NCI-H526 treated with DMSO at 0.1 percent for 48 hours (cell line): ENCODE results near the gene EXOC2.

Experiments
- DNase-seq: peaks from one replicate; lab custom pipeline; 2025; lab: John Stamatoyannopoulos, UW

The EXOC2 gene

DNA sequence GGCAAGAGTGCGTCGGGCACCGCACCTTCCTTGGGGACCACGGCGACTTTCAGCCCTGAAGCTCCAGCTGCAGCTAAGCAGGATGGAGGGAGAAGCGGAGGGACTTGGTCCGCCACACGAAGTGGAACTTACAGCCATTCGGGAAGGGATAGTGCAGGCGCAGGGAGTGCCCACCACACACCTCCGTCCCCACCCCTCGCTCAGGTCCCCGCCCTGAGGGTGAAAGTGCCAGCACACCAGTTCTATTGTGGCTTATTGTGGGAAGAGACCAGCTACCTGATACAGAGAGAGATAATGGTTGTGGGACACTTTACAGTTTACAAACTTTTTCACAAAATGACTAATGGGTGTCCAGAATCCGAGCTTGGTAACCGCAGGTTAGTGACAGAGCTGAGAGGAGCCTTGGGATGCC is 225.3 kb downstream of the EXOC2 start:
- no peak for DNase-seq

- no peak for DNase-seq
Measured at GRCh38 chr6:467111-467510, 225.8 kb downstream of the EXOC2 start.

DNA sequence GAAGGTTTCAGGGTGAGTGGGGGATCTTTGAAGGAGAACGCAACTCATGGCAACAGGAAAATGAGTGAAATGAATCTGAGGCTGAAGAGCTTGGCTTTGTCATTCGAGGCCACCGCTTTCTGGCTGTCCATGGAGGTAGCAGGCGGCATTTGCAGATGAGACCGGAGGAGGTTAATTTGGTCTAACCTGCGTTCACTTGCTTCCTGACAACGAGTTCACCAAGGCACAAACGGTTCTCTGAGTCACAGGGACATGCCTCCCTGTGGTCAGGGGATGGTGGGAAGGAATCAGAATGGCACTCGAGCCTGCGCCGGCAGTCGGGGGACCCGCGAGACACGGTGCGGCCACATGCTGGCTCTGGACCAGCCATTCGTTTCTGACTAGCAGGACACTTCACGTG is 226.4 kb downstream of the EXOC2 start:
- DNase-seq: no peak

- DNase-seq: no peak
Measured at GRCh38 chr6:465531-466348, 227.2 kb downstream of the EXOC2 start.

DNA sequence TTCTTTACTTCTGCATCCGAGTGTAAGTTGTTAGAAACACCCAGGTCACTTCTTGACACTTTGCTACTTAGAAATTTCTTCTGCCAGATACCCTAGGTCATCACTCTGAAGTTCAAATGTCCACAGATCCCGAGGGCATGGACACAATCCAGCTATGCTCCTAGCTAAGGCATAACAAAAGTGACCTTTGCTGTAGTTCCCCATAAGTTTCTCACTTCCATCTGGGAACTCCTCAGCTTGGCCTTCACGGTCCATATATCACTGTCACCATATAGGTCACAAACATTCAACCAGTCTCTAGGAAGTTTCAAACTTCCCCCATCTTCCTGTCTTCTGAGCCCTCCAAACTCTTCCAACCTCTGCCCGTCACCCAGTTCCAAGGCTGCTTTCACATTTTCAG is 236.1 kb downstream of the EXOC2 start:
- DNase-seq: no peak

DNA sequence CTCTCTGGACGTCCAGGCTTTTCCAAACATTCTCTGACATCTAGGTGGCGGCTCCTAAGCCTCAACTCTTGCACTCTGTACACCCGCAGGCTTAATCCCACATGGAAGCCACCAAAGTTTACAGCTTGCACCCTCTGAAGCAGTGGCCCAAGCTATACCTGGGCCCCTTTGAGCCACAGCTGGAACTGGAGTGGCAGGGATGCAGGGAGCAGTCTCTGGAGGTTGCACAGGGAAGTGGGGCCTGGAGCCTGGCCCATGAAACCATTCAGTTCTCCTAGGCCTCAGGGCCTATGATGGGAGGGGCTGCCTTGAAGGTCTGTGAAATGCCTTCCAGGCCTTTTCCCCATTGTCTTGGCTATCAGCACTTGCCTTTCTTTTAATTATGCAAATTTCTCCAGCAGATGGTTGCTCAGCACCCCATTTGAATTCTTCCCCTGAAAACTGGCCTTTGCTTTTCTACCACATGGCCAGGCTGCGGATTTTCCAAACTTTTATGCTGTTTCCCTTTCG is 236.5 kb downstream of the EXOC2 start:
- no peak for DNase-seq

- no peak for DNase-seq
Measured at GRCh38 chr6:455835-456234, 237.1 kb downstream of the EXOC2 start.

DNA sequence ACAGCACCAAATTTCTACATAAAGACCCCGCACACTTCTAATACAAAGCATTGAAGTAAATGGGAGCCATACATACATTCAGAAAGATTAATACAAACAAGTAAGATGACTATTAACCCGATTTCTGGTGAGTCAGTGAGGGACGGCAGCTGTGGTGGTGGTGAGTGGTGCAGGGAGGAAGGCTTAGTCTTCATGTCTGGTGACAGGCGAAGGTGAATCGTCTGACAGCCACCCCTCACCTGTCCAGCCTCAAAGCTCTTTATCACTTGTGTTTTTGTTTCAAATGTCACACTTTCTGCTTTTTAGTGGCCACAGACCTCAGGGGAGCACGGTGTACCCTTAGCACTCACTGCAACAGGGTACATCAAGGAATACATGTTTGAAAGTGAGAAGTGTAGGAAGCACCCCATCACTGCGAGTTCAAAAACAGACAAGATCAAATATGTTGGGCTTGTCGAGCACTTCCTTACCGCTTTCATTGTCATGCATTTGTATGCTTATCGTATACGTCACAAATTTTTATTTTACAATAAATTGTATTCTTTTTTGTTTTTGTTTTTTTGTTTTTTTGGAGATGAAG is 237.8 kb downstream of the EXOC2 start:
- no peak for DNase-seq

DNA sequence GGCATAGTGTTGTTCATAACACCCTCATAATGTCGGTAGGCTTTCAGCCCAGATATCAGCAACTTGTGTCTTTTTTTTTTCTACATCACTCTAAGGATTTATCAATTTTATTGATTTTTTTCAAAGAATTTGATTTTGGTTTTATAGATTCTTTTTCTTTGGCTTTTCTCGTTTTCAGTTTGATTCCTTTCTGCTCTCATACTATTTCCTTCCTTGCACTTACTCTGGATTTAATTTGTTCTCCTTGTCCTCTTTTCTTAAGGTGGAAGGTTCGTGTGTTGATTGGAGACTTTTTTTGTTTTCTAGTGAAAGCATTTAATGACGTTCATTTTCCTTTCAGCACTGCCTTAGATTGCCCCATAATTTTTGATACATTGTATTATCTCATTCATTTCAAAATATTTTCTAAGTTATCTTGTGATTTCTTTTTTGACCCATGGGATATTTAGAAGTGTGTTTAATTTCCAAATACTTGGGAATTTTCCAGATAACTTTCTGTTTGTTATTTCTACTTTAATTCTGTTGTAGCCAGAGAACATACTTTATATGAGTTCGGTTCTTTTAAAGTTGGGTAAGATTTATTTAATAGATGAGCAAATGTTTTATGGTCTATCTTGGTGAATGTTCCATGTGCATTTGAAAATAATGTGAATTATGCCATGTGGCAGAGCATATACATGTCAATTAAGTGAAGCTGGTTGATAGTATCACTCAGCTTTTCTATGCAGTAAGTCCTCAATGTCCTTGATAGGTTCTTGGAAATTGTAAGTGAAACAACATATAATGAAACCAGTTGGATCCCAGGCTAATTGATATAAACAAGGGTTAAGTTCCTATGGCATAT is 238.6 kb downstream of the EXOC2 start:
- DNase-seq: no peak

DNA sequence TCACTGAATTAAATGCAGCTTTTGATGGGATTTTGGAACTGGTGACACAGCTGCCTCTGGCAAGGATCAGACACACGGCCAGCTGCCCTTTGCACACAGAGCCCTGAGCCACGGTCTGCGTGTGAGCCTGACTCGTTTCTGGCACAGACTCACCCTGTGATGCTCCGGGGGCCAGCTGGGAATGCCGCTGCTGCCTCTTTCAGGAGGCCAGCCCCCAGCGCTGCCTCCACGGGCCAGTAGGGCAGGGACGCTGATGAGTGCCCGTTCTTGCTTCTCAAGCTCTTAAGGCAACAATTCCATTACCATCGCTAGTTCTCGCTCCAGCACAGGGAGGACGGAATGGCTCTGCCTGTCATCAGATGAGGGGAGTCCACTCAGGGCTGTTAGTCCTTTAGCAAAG is 239.8 kb downstream of the EXOC2 start:
- DNase-seq: no peak

DNA sequence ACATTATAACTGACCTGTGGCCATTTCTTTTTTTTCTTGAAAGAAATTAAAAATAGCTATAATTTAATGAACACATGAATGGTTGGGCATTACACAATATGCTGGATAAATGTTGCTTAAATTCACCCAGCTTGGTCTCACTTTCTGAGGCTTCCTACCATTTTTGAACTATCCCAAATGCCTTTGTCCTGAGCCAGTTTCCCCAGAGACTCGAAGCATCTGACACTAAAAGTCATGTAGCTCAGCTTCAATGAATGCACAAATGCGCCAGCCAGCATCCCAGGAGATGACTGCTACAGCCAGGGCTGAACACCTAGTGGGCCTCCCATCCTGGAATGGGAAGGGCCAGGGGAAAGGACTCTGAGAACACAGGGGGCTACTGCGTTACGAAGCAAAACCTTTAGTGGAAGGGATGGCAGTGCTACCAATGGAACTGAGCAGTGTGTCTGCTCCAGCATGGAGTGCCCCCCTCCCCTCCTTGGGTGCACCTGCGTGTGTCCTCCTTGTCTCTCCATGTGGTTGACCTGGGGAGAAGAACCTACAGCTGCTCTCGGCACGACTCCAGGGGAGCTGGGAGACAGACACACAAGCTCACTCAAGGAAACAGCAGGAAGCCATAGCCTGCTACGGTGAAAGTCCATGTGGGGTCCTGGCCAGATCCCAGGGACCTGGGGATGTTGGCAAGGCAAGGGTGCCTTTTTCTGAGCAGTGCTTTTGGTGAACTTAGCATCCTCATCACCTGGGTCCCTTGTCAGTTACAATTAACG is 240.5 kb downstream of the EXOC2 start:
- DNase-seq: no peak

DNA sequence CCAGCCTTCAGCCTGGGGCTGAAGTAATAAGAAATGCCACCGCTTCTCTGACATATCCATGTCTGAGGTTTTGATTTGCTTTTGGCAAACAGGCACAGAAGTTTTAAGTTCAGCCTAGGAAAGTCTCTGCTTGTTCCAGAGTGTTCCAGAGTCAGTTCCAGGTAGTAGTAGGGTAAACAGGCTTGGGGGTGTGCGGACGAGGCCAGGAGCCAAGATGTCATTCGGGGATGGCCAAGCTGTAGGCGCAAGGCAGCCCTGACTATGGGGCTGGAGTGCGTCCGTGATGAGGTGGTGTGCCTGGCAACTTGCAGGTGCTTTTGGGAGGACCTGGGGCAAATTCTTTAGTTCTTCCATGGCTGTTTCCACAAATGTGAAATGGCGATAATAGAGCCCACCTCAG is 241.1 kb downstream of the EXOC2 start:
- DNase-seq: no peak

GRCh38 chr6:451336-451735 is 241.6 kb downstream of the EXOC2 start:
- no peak for DNase-seq

- DNase-seq: no peak
Measured at GRCh38 chr6:449486-450419, 243.2 kb downstream of the EXOC2 start.

GRCh38 chr6:449057-449430 is 243.9 kb downstream of the EXOC2 start:
- DNase-seq: no peak

GRCh38 chr6:448296-449056 is 244.5 kb downstream of the EXOC2 start:
- DNase-seq: no peak

GRCh38 chr6:447381-448165 is 245.4 kb downstream of the EXOC2 start:
- no peak for DNase-seq

- DNase-seq: no peak
Measured at GRCh38 chr6:446418-447366, 246.2 kb downstream of the EXOC2 start.
